Thyroid gland (tissue), 4 donors: Measurements from ENCODE around the gene AAGAB. TPM values are rescaled to one million over a fixed set of nuclear protein-coding genes. Genes with fewer than 3 reads are reported as not detected.

Experiments
- DNase-seq, 2 donors: peaks; one replicate each; pipeline ENCODE4 v3.0.0-alpha.2; 2019
- H3K27ac ChIP-seq, 3 donors: fragments of 200-600 bp; sonication (generic); 1 replicate in 2 of 3; 2 replicates in 1 of 3; pipeline ENCODE4 v1.5.1; 2016 to 2019; ENCODE audit warnings: mild to moderate bottlenecking in 1 of 3, moderate library complexity in 1 of 3
- H3K27me3 ChIP-seq: fragments of 200-600 bp; sonication (generic); one replicate; pipeline ENCODE4 v1.5.1; 2019
- H3K36me3 ChIP-seq, 2 donors: fragments of 200-600 bp; sonication (generic); one replicate each; pipeline ENCODE4 v1.5.1; 2016 to 2019
- H3K4me1 ChIP-seq, 2 donors: fragments of 200-600 bp; sonication (generic); one replicate each; pipeline ENCODE4 v1.5.1; 2017 to 2019
- H3K4me3 ChIP-seq, 3 donors: fragments of 200-600 bp; sonication (generic); replicated peaks in 1 of 3; 1 replicate in 2 of 3; 2 replicates in 1 of 3; pipeline ENCODE4 v1.5.1; 2016; ENCODE audit warnings: mild to moderate bottlenecking in 1 of 3
- H3K9me3 ChIP-seq: fragments of 200-600 bp; sonication (generic); one replicate; pipeline ENCODE4 v1.5.1; 2017
- CTCF ChIP-seq, 6 experiments: fragments of 200-600 bp in 3 of 6; fragments of 450-650 bp in 3 of 6; sonication (generic) in 3 of 6; IDR thresholded peaks; one replicate each; pipeline ENCODE4 v1.5.1; 2016 to 2019; ENCODE audit warnings: antibody characterized with exemption in 6 of 6, mild to moderate bottlenecking in 2 of 6, inconsistent platforms in 1 of 6, moderate library complexity in 1 of 6
- POLR2A ChIP-seq, 2 donors: fragments of 450-650 bp; IDR thresholded peaks; one replicate each; pipeline ENCODE4 v1.6.1; 2017; ENCODE audit warnings: antibody characterized with exemption in 2 of 2, mild to moderate bottlenecking in 2 of 2, moderate library complexity in 1 of 2
- WGBS, 2 donors: methylation state at CpG; one replicate each; pipeline ENCODE4 v1.1.5; 2017; 5-methylcytosine and 5-hydroxymethylcytosine counted together
- intact Hi-C: fragments of 100-400 bp; cut with DNase I; formaldehyde crosslinking; loops from one replicate; pipeline ENCODE4 v1.15.1; 2023
- total RNA-seq, 4 donors: library from RNA; depleted of rRNA; stranded (reverse); fragments of >200 nt; gene quantifications; one replicate each; pipeline ENCODE4 v1.2.3, GENCODE V29; 2016

The AAGAB gene
- total RNA-seq, 4 donors from 2014 or later, result 53.7 to 61.9 (median 54.6) TPM

- H3K9me3 ChIP-seq, result no peaks in the 10 kb centered on the region
- TF ChIP-seq CTCF (IDR thresholded peaks at IDR 0.05) (no peak), POLR2A (IDR thresholded peaks at IDR 0.05) (no peak)
- no peak overlapping the region for H3K4me3 ChIP-seq
- no peak for DNase-seq
- H3K27ac ChIP-seq, result peak overlapping the region; percentile 59 to 71 (median 62)
- peaks cover 28 to 29% of the 10 kb centered on the region in 2 donors for H3K36me3 ChIP-seq
- 92 to 100% methylated on average over 2 of the region's 2 CpGs for WGBS, 2 donors
- intact Hi-C loops, result no loop called here
- H3K27me3 ChIP-seq, result no peaks in the 10 kb centered on the region
- H3K4me1 ChIP-seq, result peaks cover 37 to 48% of the 10 kb centered on the region in 2 donors
Observed at GRCh38 chr15:67190326-67190725, 64.1 kb downstream of the AAGAB start.

GRCh38 chr15:67189326-67190051, 65.0 kb downstream of the AAGAB start:
- 85 to 87% methylated on average over 20 to 26 of the region's 26 CpGs for WGBS, 2 donors
- peak in 1 of 2 donors; percentile 31 for DNase-seq
- Histone ChIP-seq H3K9me3 (no peaks in the 10 kb centered on the region), H3K4me3 (no peak overlapping the region), H3K27ac (peak overlapping the region; percentile 59 to 71 (median 62)), H3K36me3 (peaks cover 29 to 33% of the 10 kb centered on the region in 2 donors), H3K27me3 (no peaks in the 10 kb centered on the region), H3K4me1 (peaks cover 33 to 45% of the 10 kb centered on the region in 2 donors)
- TF ChIP-seq CTCF (IDR thresholded peaks at IDR 0.05), result no peak
- no peak for TF ChIP-seq POLR2A (IDR thresholded peaks at IDR 0.05)
- intact Hi-C loops, result no loop called here

GRCh38 chr15:67188551-67189218, 65.8 kb downstream of the AAGAB start:
- intact Hi-C loops, result no loop called here
- no peak overlapping the region for H3K4me3 ChIP-seq
- peak overlapping the region; percentile 30 to 71 (median 57) for H3K27ac ChIP-seq
- DNase-seq, result no peak
- no peaks in the 10 kb centered on the region for H3K9me3 ChIP-seq
- H3K36me3 ChIP-seq, result peaks cover 29 to 35% of the 10 kb centered on the region in 2 donors
- TF ChIP-seq POLR2A (IDR thresholded peaks at IDR 0.05), result no peak
- no peak for TF ChIP-seq CTCF (IDR thresholded peaks at IDR 0.05)
- no peaks in the 10 kb centered on the region for H3K27me3 ChIP-seq
- peaks cover 28 to 37% of the 10 kb centered on the region in 2 donors for H3K4me1 ChIP-seq
- WGBS, 2 donors, result 80 to 87% methylated on average over 8 of the region's 8 CpGs

GRCh38 chr15:67187351-67187854, 67.1 kb downstream of the AAGAB start:
- Histone ChIP-seq H3K36me3 (peaks cover 29 to 35% of the 10 kb centered on the region in 2 donors), H3K27me3 (no peaks in the 10 kb centered on the region), H3K27ac (peak overlapping the region in 2 of 3 donors; percentile 56 to 71), H3K9me3 (no peaks in the 10 kb centered on the region), H3K4me1 (peaks cover 18 to 25% of the 10 kb centered on the region in 2 donors), H3K4me3 (no peak overlapping the region)
- no peak for DNase-seq
- 97 to 99% methylated on average over 11 to 12 of the region's 12 CpGs for WGBS, 2 donors
- intact Hi-C loops, result no loop called here
- no peak for TF ChIP-seq POLR2A (IDR thresholded peaks at IDR 0.05)
- TF ChIP-seq CTCF (IDR thresholded peaks at IDR 0.05), result no peak
